Measurements from ENCODE around the gene CAPG.
A peak's percentile ranks its signal among the peaks of the same experiment; 100 is the strongest.

Gene CAPG

GRCh38 chr2:85410584-85411404 lies 628 bp upstream of the CAPG start:
- Mint-ChIP-seq H3K4me1 (peaks cover 46% of the 10 kb centered on the region), H3K4me3 (peak overlapping the region; percentile 69)
- no peak for DNase-seq (ENCODE audit: low spot score in 2 of 2)

DNA sequence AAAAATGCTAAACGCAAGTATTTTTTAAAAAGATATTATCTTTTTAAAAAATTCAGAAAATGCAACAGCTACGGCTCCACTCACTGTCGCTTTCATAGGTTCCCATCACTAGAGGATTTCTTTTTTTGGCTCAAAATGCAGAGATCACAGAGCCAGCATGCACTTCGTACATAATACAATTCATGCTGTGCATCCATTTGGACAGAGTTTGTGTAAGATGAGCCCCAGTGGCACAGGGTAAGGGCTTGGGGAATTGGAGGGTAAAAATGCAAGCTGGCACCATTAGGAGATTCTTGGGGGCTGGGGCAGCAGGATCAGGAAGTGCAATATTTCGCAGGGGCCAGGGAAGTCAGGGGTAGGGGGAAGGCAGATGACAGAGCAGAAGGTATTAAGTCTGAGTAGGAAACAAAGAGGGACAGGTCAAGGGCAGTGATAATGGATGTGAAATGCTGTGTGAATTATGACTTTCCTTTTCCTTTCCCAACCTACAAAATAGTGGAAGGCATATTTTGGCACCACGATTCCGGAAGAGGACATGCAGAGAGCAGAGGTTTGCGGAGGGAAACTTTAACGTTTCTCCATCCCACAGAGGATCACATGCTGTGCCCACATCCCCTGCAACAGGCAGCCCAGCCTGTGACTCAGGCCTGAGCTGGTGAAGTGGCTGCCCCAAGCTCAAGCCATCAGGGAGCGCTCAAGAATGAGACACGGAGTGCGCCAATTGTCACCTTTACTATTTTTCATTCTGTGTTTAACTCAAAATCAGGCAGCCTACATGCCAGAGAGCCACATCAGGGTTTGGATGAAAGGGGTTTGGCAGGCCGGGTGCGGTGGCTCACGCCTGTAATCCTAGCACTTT lies 4.7 kb downstream of the CAPG start:
- no peaks in the 10 kb centered on the region for H3K27me3 Mint-ChIP-seq
- H3K4me1 Mint-ChIP-seq = peaks cover 37% of the 10 kb centered on the region
- peaks cover 14% of the 10 kb centered on the region for H3K36me3 Mint-ChIP-seq (ENCODE audit: insufficient read depth)
- H3K4me3 Mint-ChIP-seq = peak overlapping the region; percentile 22
- DNase-seq (ENCODE audit: low spot score in 2 of 2) (peak in 1 of 2 donors; percentile 30), ATAC-seq (replicated peaks; ENCODE audit: extremely low read depth, poor library complexity, severe bottlenecking) (peak; percentile 64)
- peaks cover 12% of the 10 kb centered on the region for H3K9me3 Mint-ChIP-seq
- no peak overlapping the region for H3K27ac Mint-ChIP-seq (ENCODE audit: low read depth)

More at GRCh38 chr2:85410584-85411404, 628 bp upstream of the CAPG start:
- peaks cover 9% of the 10 kb centered on the region for H3K27me3 Mint-ChIP-seq
- H3K36me3 Mint-ChIP-seq (ENCODE audit: insufficient read depth) = peaks cover 4% of the 10 kb centered on the region
- no peaks in the 10 kb centered on the region for H3K9me3 Mint-ChIP-seq
- peak overlapping the region; percentile 55 for H3K27ac Mint-ChIP-seq (ENCODE audit: low read depth)
- no peak for ATAC-seq (replicated peaks; ENCODE audit: extremely low read depth, poor library complexity, severe bottlenecking)

DNA sequence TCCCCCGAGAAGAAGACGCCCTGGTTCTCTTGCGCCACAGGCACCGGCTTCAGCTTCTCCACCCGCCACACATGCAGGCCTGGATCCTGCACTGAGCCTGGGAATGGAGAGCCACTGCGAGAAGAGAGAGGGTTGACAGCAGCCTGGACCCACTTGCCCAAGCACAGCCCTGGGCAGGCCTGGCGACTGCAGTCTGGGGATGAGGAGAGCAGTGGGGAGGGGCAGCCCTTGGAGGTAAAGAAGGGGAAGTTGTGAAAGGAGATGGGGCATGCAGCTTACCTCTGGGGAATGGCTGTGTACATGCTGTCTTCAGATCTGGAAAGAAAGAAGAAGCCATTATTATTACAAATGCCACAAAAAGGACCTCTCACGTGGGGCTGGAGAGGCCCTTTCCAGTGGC lies 8.3 kb downstream of the CAPG start:
- no peak for ATAC-seq (replicated peaks; ENCODE audit: extremely low read depth, poor library complexity, severe bottlenecking)
- H3K27ac Mint-ChIP-seq (ENCODE audit: low read depth) = no peak overlapping the region

GRCh38 chr2:85401464-85401805 lies 8.7 kb downstream of the CAPG start:
- DNase-seq (ENCODE audit: low spot score in 2 of 2) = no peak
- no peak for ATAC-seq (replicated peaks; ENCODE audit: extremely low read depth, poor library complexity, severe bottlenecking)
- Mint-ChIP-seq H3K36me3 (ENCODE audit: insufficient read depth) (peaks cover 14% of the 10 kb centered on the region), H3K9me3 (peaks cover 12% of the 10 kb centered on the region), H3K27me3 (no peaks in the 10 kb centered on the region), H3K4me3 (no peak overlapping the region), H3K4me1 (peaks cover 10% of the 10 kb centered on the region), H3K27ac (ENCODE audit: low read depth) (no peak overlapping the region)

More for the DNA sequence above, 8.3 kb downstream of the CAPG start:
- no peak for DNase-seq (ENCODE audit: low spot score in 2 of 2)
- no peak overlapping the region for H3K4me3 Mint-ChIP-seq
- H3K36me3 Mint-ChIP-seq (ENCODE audit: insufficient read depth) = peaks cover 14% of the 10 kb centered on the region
- H3K9me3 Mint-ChIP-seq = peaks cover 12% of the 10 kb centered on the region
- no peaks in the 10 kb centered on the region for H3K27me3 Mint-ChIP-seq
- H3K4me1 Mint-ChIP-seq = peaks cover 10% of the 10 kb centered on the region

- Mint-ChIP-seq H3K27ac (ENCODE audit: low read depth) (no peak overlapping the region), H3K4me3 (no peak overlapping the region), H3K4me1 (peaks cover 10% of the 10 kb centered on the region), H3K27me3 (no peaks in the 10 kb centered on the region), H3K9me3 (peaks cover 12% of the 10 kb centered on the region), H3K36me3 (ENCODE audit: insufficient read depth) (peaks cover 13% of the 10 kb centered on the region)
- ATAC-seq (replicated peaks; ENCODE audit: extremely low read depth, poor library complexity, severe bottlenecking) = no peak
- DNase-seq (ENCODE audit: low spot score in 2 of 2) = no peak
Observed at GRCh38 chr2:85400541-85401463, 9.4 kb downstream of the CAPG start.

GRCh38 chr2:85400023-85400422 lies 10.1 kb downstream of the CAPG start:
- Mint-ChIP-seq H3K27me3 (no peaks in the 10 kb centered on the region), H3K4me1 (peaks cover 2% of the 10 kb centered on the region), H3K36me3 (ENCODE audit: insufficient read depth) (peaks cover 7% of the 10 kb centered on the region), H3K9me3 (peaks cover 7% of the 10 kb centered on the region), H3K27ac (ENCODE audit: low read depth) (no peak overlapping the region), H3K4me3 (no peak overlapping the region)
- no peak for DNase-seq (ENCODE audit: low spot score in 2 of 2)
- ATAC-seq (replicated peaks; ENCODE audit: extremely low read depth, poor library complexity, severe bottlenecking) = no peak

DNA sequence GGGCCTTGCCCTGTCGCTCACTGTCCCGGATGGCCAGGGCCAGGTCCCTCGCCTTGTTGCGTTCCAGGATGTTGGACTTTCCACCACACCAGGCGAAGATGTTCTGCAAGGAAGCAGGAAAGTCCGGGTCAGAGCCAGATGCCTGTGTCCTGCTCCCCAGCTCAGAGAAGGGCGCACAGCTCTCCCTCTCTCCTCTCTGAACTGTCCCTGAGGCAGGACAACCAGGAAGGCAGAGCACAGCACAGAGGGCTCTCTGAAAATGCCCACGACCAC lies 11.0 kb downstream of the CAPG start:
- no peak for DNase-seq (ENCODE audit: low spot score in 2 of 2)
- ATAC-seq (replicated peaks; ENCODE audit: extremely low read depth, poor library complexity, severe bottlenecking) = no peak
- peaks cover 7% of the 10 kb centered on the region for H3K36me3 Mint-ChIP-seq (ENCODE audit: insufficient read depth)
- H3K27me3 Mint-ChIP-seq = no peaks in the 10 kb centered on the region
- H3K4me3 Mint-ChIP-seq = no peak overlapping the region
- no peaks in the 10 kb centered on the region for H3K4me1 Mint-ChIP-seq
- no peak overlapping the region for H3K27ac Mint-ChIP-seq (ENCODE audit: low read depth)
- H3K9me3 Mint-ChIP-seq = peaks cover 6% of the 10 kb centered on the region

DNA sequence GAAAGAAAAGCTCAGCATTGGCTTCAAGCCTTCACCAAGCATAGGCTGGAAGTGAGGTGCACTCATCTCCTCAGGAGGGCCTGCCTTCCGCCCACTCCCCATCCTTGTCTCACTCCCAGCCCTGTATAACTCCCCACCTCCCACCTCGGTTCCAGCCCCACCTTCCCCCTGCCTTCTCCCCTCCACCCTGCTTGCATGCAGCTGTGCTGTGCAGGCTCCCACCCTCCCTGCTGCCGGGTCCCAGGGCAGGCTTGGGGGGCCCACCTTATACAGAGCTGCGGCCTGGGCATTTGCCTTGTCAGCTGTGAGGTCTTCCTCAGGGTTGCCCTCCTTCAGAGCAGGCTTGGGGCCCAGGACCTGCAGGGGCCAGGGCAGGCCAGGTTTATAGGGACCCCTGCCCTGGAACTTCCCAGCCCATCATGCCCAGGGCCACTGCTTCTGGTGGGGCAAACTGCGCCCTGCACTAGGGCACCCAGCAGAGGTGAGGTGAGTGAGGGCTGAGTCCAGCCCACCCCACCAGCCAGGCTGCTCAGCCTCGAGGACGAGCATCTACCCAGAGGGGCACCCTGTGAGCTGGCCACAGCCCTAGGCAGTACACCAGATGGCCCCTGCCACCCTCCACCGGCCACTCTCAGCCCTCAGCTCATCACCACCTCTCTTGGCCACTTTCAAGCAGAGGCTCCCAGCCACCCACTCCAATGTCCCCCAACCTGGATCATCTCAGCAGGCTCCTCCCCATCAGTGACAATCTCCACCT lies 11.6 kb downstream of the CAPG start:
- no peaks in the 10 kb centered on the region for H3K4me1 Mint-ChIP-seq
- no peak for ATAC-seq (replicated peaks; ENCODE audit: extremely low read depth, poor library complexity, severe bottlenecking)
- no peaks in the 10 kb centered on the region for H3K27me3 Mint-ChIP-seq
- DNase-seq (ENCODE audit: low spot score in 2 of 2) = no peak
- peaks cover 7% of the 10 kb centered on the region for H3K36me3 Mint-ChIP-seq (ENCODE audit: insufficient read depth)
- H3K27ac Mint-ChIP-seq (ENCODE audit: low read depth) = no peak overlapping the region
- H3K4me3 Mint-ChIP-seq = no peak overlapping the region
- H3K9me3 Mint-ChIP-seq = peaks cover under 1% of the 10 kb centered on the region

DNA sequence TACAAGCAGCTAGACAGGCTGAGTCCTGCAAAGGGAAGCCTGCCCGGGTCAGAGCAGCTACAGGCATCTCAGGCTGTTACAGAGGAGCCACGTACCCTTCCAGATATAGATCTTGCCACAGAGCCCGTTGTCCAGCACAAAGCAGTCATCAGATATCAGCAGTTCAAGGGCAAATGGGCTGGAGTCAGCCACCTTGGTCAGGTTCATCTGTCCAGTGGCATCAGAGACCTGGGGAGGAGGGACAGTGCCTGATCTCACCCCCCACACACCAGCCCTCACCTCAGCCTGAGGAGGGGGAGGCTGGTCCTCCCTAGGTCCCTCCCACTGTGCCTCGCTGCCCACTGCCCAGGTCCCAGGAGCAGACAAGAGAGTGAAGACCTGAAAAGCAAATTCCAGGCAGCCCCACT lies 12.2 kb downstream of the CAPG start:
- H3K9me3 Mint-ChIP-seq = no peaks in the 10 kb centered on the region
- H3K4me3 Mint-ChIP-seq = no peak overlapping the region
- DNase-seq (ENCODE audit: low spot score in 2 of 2) (no peak), ATAC-seq (replicated peaks; ENCODE audit: extremely low read depth, poor library complexity, severe bottlenecking) (no peak)
- H3K4me1 Mint-ChIP-seq = no peaks in the 10 kb centered on the region
- H3K36me3 Mint-ChIP-seq (ENCODE audit: insufficient read depth) = peaks cover 7% of the 10 kb centered on the region
- no peak overlapping the region for H3K27ac Mint-ChIP-seq (ENCODE audit: low read depth)
- no peaks in the 10 kb centered on the region for H3K27me3 Mint-ChIP-seq

GRCh38 chr2:85396531-85397470 lies 13.4 kb downstream of the CAPG start:
- no peaks in the 10 kb centered on the region for H3K9me3 Mint-ChIP-seq
- H3K27me3 Mint-ChIP-seq = no peaks in the 10 kb centered on the region
- ATAC-seq (replicated peaks; ENCODE audit: extremely low read depth, poor library complexity, severe bottlenecking) = no peak
- no peak overlapping the region for H3K27ac Mint-ChIP-seq (ENCODE audit: low read depth)
- H3K4me3 Mint-ChIP-seq = no peak overlapping the region
- DNase-seq (ENCODE audit: low spot score in 2 of 2) = no peak
- H3K36me3 Mint-ChIP-seq (ENCODE audit: insufficient read depth) = peaks cover 7% of the 10 kb centered on the region
- H3K4me1 Mint-ChIP-seq = no peaks in the 10 kb centered on the region

DNA sequence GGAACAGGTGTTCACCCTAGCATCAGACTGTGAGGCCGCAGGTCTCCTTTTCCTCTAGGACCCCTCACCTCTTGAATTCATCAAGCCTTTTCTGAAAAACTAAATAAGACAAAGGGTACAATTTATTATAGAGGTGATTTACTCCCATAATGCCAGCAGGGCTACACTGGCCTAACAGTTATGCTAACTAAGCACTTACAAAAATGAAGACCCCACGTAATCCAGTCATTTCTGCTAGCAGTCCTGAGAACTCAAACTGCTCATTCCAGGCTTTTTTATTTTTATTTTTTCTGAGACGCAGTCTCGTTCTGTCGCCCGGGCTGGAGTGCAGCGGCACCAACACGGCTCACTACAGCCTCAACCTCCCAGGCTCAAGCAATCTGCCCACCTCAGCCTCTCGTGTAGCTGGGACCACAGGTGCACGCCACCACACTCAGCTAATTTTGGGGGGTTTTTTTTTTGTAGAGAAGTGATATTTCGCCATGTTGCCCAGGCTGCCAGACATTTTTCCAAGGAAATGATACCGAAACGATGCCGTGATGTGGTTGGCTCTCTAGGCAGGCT lies 14.2 kb downstream of the CAPG start:
- H3K27me3 Mint-ChIP-seq = no peaks in the 10 kb centered on the region
- H3K36me3 Mint-ChIP-seq (ENCODE audit: insufficient read depth) = peaks cover 4% of the 10 kb centered on the region
- H3K9me3 Mint-ChIP-seq = no peaks in the 10 kb centered on the region
- no peak overlapping the region for H3K4me3 Mint-ChIP-seq
- H3K27ac Mint-ChIP-seq (ENCODE audit: low read depth) = no peak overlapping the region
- no peaks in the 10 kb centered on the region for H3K4me1 Mint-ChIP-seq
- no peak for ATAC-seq (replicated peaks; ENCODE audit: extremely low read depth, poor library complexity, severe bottlenecking)
- no peak for DNase-seq (ENCODE audit: low spot score in 2 of 2)
